Nephron (organoid): ENCODE measurements around the gene POU2AF2.
A peak's percentile ranks its signal among the peaks of the same experiment; 100 is the strongest.

Source experiments
- H3K27ac Mint-ChIP-seq, 3 experiments: 2 replicates each; pipeline ENCODE4 v1.8.0; 2020; ENCODE audit warnings: mixed read lengths in 3 of 3, mild to moderate bottlenecking in 2 of 3, moderate library complexity in 1 of 3
- H3K27me3 Mint-ChIP-seq: 2 replicates; pipeline ENCODE4 v1.8.0; 2021; ENCODE audit warnings: low read depth, mild to moderate bottlenecking, moderate library complexity, mixed read lengths
- H3K36me3 Mint-ChIP-seq: 2 replicates; pipeline ENCODE4 v1.8.0; 2020; ENCODE audit warnings: low read depth, mixed read lengths
- H3K4me1 Mint-ChIP-seq: 2 replicates; pipeline ENCODE4 v1.8.0; 2020; ENCODE audit warnings: mixed read lengths
- H3K4me3 Mint-ChIP-seq, 3 experiments: 2 replicates each; pipeline ENCODE4 v1.8.0; 2020; ENCODE audit warnings: mild to moderate bottlenecking in 3 of 3, mixed read lengths in 3 of 3, moderate library complexity in 2 of 3
- H3K9me3 Mint-ChIP-seq: 2 replicates; pipeline ENCODE4 v1.8.0; 2020; ENCODE audit warnings: mixed read lengths
- CTCF ChIP-seq, 3 experiments: fragments of 200-600 bp; sonication (generic); IDR thresholded peaks; one replicate each; pipeline ENCODE4 v1.5.0; 2021; ENCODE audit warnings: antibody characterized with exemption in 3 of 3; ENCODE audit not compliant: unreplicated experiment in 3 of 3

POU2AF2 gene

GRCh38 chr11:111225881-111226280 lies 19.6 kb upstream of the POU2AF2 start:
- no peaks in the 10 kb centered on the region for H3K36me3 Mint-ChIP-seq
- H3K27ac Mint-ChIP-seq, result no peak overlapping the region
- TF ChIP-seq CTCF (IDR thresholded peaks at IDR 0.05; ENCODE audit: unreplicated experiment in 3 of 3), result no peak
- H3K9me3 Mint-ChIP-seq, result peaks cover 22% of the 10 kb centered on the region
- H3K27me3 Mint-ChIP-seq, result peaks cover 5% of the 10 kb centered on the region
- no peak overlapping the region for H3K4me3 Mint-ChIP-seq
- peaks cover 5% of the 10 kb centered on the region for H3K4me1 Mint-ChIP-seq

GRCh38 chr11:111229604-111230003 lies 15.9 kb upstream of the POU2AF2 start:
- peaks cover 9% of the 10 kb centered on the region for H3K27me3 Mint-ChIP-seq

GRCh38 chr11:111230122-111230465 lies 15.4 kb upstream of the POU2AF2 start:
- peaks cover 5% of the 10 kb centered on the region for H3K9me3 Mint-ChIP-seq
- TF ChIP-seq CTCF (IDR thresholded peaks at IDR 0.05; ENCODE audit: unreplicated experiment in 3 of 3), result no peak
- H3K4me3 Mint-ChIP-seq, result peak overlapping the region in 2 of 3 experiments; percentile 39 to 62
- H3K36me3 Mint-ChIP-seq, result no peaks in the 10 kb centered on the region
- peak overlapping the region in 2 of 3 experiments; percentile 11 to 47 for H3K27ac Mint-ChIP-seq
- H3K4me1 Mint-ChIP-seq, result peaks cover 5% of the 10 kb centered on the region
- peaks cover 9% of the 10 kb centered on the region for H3K27me3 Mint-ChIP-seq

More at GRCh38 chr11:111229604-111230003, 15.9 kb upstream of the POU2AF2 start:
- Mint-ChIP-seq H3K9me3 (peaks cover 10% of the 10 kb centered on the region), H3K27ac (no peak overlapping the region), H3K4me1 (peaks cover 5% of the 10 kb centered on the region), H3K36me3 (no peaks in the 10 kb centered on the region), H3K4me3 (no peak overlapping the region)
- no peak for TF ChIP-seq CTCF (IDR thresholded peaks at IDR 0.05; ENCODE audit: unreplicated experiment in 3 of 3)

GRCh38 chr11:111231836-111232235 lies 13.7 kb upstream of the POU2AF2 start:
- H3K4me1 Mint-ChIP-seq, result peaks cover 5% of the 10 kb centered on the region
- no peaks in the 10 kb centered on the region for H3K36me3 Mint-ChIP-seq

GRCh38 chr11:111236383-111236782 lies 9.1 kb upstream of the POU2AF2 start:
- H3K4me1 Mint-ChIP-seq, result no peaks in the 10 kb centered on the region
- peaks cover 13% of the 10 kb centered on the region for H3K27me3 Mint-ChIP-seq
- H3K4me3 Mint-ChIP-seq, result no peak overlapping the region
- TF ChIP-seq CTCF (IDR thresholded peaks at IDR 0.05; ENCODE audit: unreplicated experiment in 3 of 3), result no peak
- H3K9me3 Mint-ChIP-seq, result no peaks in the 10 kb centered on the region
- H3K36me3 Mint-ChIP-seq, result no peaks in the 10 kb centered on the region
- no peak overlapping the region for H3K27ac Mint-ChIP-seq

More at GRCh38 chr11:111231836-111232235, 13.7 kb upstream of the POU2AF2 start:
- Mint-ChIP-seq H3K4me3 (peak overlapping the region in 1 of 3 experiments; percentile 26), H3K9me3 (no peaks in the 10 kb centered on the region), H3K27ac (peak overlapping the region in 1 of 3 experiments; percentile 2), H3K27me3 (peaks cover 9% of the 10 kb centered on the region)
- TF ChIP-seq CTCF (IDR thresholded peaks at IDR 0.05; ENCODE audit: unreplicated experiment in 3 of 3), result no peak

- Mint-ChIP-seq H3K36me3 (no peaks in the 10 kb centered on the region), H3K4me1 (no peaks in the 10 kb centered on the region), H3K4me3 (no peak overlapping the region), H3K27ac (no peak overlapping the region), H3K9me3 (no peaks in the 10 kb centered on the region), H3K27me3 (peaks cover 12% of the 10 kb centered on the region)
- TF ChIP-seq CTCF (IDR thresholded peaks at IDR 0.05; ENCODE audit: unreplicated experiment in 3 of 3), result no peak
Measured at GRCh38 chr11:111237926-111238325, 7.6 kb upstream of the POU2AF2 start.
